Lower leg skin (tissue), 4 donors: Measurements from ENCODE around the gene RCHY1. TPM values are rescaled to one million over a fixed set of nuclear protein-coding genes. Genes with fewer than 3 reads are reported as not detected.
"Not testable (repeated sequence)": the region's sequence is repeated elsewhere in the genome, so short reads cannot be mapped to it uniquely, and the experiment has no call there.

Source experiments
- DNase-seq, 2 donors: peaks; one replicate each; pipeline ENCODE4 v3.0.0-alpha.2; 2019; ENCODE audit warnings: low spot score in 2 of 2
- H3K4me3 ChIP-seq: fragments of 200-600 bp; sonication (generic); 2 replicates; pipeline ENCODE4 v1.5.1; 2017; ENCODE audit warnings: mild to moderate bottlenecking, low read depth; ENCODE audit not compliant: poor library complexity, severe bottlenecking
- POLR2A ChIP-seq, 2 donors: fragments of 450-650 bp; IDR thresholded peaks; one replicate each; pipeline ENCODE4 v1.6.1; 2016 to 2017; ENCODE audit warnings: antibody characterized with exemption in 2 of 2, mild to moderate bottlenecking in 1 of 2, moderate library complexity in 1 of 2
- WGBS, 2 donors: methylation state at CpG; one replicate each; pipeline ENCODE4 v1.1.5; 2018; 5-methylcytosine and 5-hydroxymethylcytosine counted together
- intact Hi-C: fragments of 100-400 bp; cut with DNase I; formaldehyde crosslinking; loops from one replicate; pipeline ENCODE4 v1.15.0; 2023; ENCODE audit warnings: low total_unique reads
- total RNA-seq, 4 donors: library from RNA; depleted of rRNA; stranded (reverse); fragments of >200 nt; gene quantifications; one replicate each; pipeline ENCODE4 v1.1.0, GENCODE V29; 2016
- TF ChIP-seq, protein P1 (sequence below), 3 donors: fragments of 450-650 bp; IDR thresholded peaks; one replicate each; pipeline ENCODE4 v1.5.1; 2016; ENCODE audit warnings: antibody characterized with exemption in 3 of 3, mild to moderate bottlenecking in 3 of 3, moderate library complexity in 2 of 3

Gene RCHY1
- total RNA-seq, 4 donors from 2014 or later = 9.3 to 28.2 (median 16.8) TPM

GRCh38 chr4:75531536-75532143, 17.4 kb upstream of the RCHY1 start:
- intact Hi-C loops, DNase-seq, H3K4me3 ChIP-seq: not testable (repeated sequence)
- 96 to 97% methylated on average over 7 of the region's 7 CpGs for WGBS, 2 donors

DNA sequence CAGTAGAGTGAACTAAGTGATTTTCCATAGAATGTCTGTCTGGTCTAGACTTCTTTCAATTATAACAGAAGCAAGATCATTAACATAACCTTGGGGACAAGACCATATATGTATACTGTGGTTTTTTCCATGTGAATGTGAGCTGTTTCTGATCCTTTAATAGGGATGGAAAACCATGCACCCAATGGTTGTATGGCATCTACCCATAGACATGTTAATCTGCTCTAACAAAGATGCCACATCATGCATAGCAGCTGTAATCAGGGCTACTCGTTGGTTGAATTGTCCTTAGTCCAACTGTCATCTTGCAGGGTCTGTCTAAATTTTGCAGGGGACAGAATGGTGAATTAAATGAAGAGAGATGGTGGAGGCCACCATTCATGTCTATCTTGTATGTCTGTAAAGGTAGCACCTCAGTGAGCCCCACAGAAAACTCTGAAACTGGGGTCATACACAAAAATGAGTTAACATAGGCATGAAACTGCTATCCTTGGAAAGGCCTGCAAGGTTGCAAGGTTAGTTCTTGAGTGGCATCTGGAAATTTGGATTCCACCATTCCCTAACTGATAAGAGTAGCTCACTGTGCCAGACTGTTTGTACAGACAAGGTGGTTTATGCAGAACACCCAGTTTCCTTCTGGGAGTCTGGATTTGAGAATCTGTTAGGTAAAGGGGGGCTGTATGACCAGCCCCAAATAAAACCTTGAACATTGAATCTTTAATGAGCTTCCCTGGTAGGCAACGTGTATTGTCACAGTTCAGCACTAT, 16.5 kb upstream of the RCHY1 start:
- TF ChIP-seq POLR2A (IDR thresholded peaks at IDR 0.05) = no peak
- TF ChIP-seq, protein P1, sequence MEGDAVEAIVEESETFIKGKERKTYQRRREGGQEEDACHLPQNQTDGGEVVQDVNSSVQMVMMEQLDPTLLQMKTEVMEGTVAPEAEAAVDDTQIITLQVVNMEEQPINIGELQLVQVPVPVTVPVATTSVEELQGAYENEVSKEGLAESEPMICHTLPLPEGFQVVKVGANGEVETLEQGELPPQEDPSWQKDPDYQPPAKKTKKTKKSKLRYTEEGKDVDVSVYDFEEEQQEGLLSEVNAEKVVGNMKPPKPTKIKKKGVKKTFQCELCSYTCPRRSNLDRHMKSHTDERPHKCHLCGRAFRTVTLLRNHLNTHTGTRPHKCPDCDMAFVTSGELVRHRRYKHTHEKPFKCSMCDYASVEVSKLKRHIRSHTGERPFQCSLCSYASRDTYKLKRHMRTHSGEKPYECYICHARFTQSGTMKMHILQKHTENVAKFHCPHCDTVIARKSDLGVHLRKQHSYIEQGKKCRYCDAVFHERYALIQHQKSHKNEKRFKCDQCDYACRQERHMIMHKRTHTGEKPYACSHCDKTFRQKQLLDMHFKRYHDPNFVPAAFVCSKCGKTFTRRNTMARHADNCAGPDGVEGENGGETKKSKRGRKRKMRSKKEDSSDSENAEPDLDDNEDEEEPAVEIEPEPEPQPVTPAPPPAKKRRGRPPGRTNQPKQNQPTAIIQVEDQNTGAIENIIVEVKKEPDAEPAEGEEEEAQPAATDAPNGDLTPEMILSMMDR (IDR thresholded peaks at IDR 0.05) = no peak
- intact Hi-C loops = no loop called here
- DNase-seq = no peak
- 93 to 100% methylated on average over 2 of the region's 2 CpGs for WGBS, 2 donors
- no peak overlapping the region for H3K4me3 ChIP-seq

DNA sequence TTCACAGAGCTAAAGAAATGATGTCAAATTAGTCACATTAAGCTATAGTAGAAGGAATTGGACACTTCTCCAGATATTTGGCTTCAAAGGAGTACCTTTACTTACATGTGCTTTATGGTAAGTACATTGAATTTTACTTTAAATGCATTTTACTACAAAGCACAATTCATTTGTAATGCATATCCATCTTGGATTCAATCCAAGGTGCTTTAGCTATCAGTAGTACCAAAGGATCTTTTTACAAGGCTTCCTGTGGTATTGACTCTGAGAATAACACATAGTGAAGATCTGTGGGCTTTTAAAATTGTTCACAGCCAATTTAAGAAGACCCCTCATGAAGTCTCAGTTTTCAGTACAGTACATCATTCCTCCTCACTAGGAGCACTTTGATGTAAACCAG, 13.3 kb upstream of the RCHY1 start:
- H3K4me3 ChIP-seq = no peak overlapping the region
- intact Hi-C loops = no loop called here

DNA sequence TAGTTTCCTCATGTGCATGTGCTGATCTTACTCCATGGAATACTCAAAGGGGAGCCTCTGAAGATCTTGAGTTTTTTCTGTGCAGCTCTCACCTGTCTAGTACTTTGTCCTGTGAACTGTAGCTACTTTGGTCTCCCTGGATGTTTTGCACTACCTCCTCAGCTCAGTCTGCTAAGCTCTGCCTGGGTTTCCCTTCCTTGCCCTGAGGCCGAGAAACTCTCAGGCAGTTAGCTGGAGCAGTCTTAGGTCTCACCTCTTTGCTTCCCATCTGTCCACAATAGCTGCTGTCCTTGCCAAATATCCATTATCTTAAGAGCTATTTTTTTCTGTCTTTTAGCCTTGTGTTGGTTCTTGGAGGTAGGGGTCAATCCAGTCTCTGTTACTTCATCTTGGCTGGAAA, 11.7 kb upstream of the RCHY1 start:
- no peak for DNase-seq
- TF ChIP-seq, protein P1 (IDR thresholded peaks at IDR 0.05) = no peak
- no peak for TF ChIP-seq POLR2A (IDR thresholded peaks at IDR 0.05)
- WGBS, 2 donors = 96 to 100% methylated on average over 1 of the region's 1 CpG
- intact Hi-C loops = no loop called here
- H3K4me3 ChIP-seq = no peak overlapping the region

More for the DNA sequence above, 13.3 kb upstream of the RCHY1 start:
- TF ChIP-seq, protein P1 (IDR thresholded peaks at IDR 0.05) = no peak
- no peak for TF ChIP-seq POLR2A (IDR thresholded peaks at IDR 0.05)
- no peak for DNase-seq

GRCh38 chr4:75525086-75525485, 10.9 kb upstream of the RCHY1 start:
- no peak overlapping the region for H3K4me3 ChIP-seq
- no peak for TF ChIP-seq POLR2A (IDR thresholded peaks at IDR 0.05)
- TF ChIP-seq, protein P1 (IDR thresholded peaks at IDR 0.05) = no peak
- no peak for DNase-seq
- intact Hi-C loops = no loop called here
- WGBS, 2 donors = 94 to 100% methylated on average over 1 of the region's 1 CpG

- H3K4me3 ChIP-seq, DNase-seq, intact Hi-C loops: not testable (repeated sequence)
- WGBS, 2 donors = 96 to 100% methylated on average over 3 to 4 of the region's 7 CpGs
These were observed 5.2 kb upstream of the RCHY1 start for GRCh38 chr4:75519452-75519851.
